ENCODE data around the gene TRMT10B.
A peak's percentile ranks its signal among the peaks of the same experiment; 100 is the strongest.
"Not testable (repeated sequence)": the region's sequence is repeated elsewhere in the genome, so short reads cannot be mapped to it uniquely, and the experiment has no call there.

Gene TRMT10B

GRCh38 chr9:37752112-37752511, 1.5 kb upstream of the TRMT10B start:
- not testable (repeated sequence) for DNase-seq

GRCh38 chr9:37752642-37753488, 740 bp upstream of the TRMT10B start:
- no peak for DNase-seq

- DNase-seq: no peak
These were observed 5.1 kb downstream of the TRMT10B start for GRCh38 chr9:37758747-37759146.

- DNase-seq: peak; percentile 76
These were observed 7.0 kb downstream of the TRMT10B start for GRCh38 chr9:37760416-37761161.

GRCh38 chr9:37761511-37761910, 7.9 kb downstream of the TRMT10B start:
- peak; percentile 76 for DNase-seq

- not testable (repeated sequence) for DNase-seq
These were observed 11.7 kb downstream of the TRMT10B start for GRCh38 chr9:37765263-37765662.

GRCh38 chr9:37769306-37769705, 15.7 kb downstream of the TRMT10B start:
- DNase-seq: no peak

GRCh38 chr9:37769995-37770394, 16.4 kb downstream of the TRMT10B start:
- DNase-seq: no peak

GRCh38 chr9:37775216-37775919, 21.8 kb downstream of the TRMT10B start:
- DNase-seq: peak; percentile 34

- peak; percentile 79 for DNase-seq
These were observed 22.7 kb downstream of the TRMT10B start for GRCh38 chr9:37776328-37776727.

- DNase-seq: no peak
These were observed 24.9 kb downstream of the TRMT10B start for GRCh38 chr9:37778534-37778933.

- DNase-seq: peak; percentile 30
These were observed 30.6 kb downstream of the TRMT10B start for GRCh38 chr9:37784291-37784615.

- peak; percentile 92 for DNase-seq
These were observed 31.2 kb downstream of the TRMT10B start, which contains the start of gene EXOSC3 for GRCh38 chr9:37784616-37785483. EXOSC3 (minus strand) TSS chr9:37785064; CDS start chr9:37785044, 20 bp downstream.

GRCh38 chr9:37787059-37787458, 33.5 kb downstream of the TRMT10B start:
- DNase-seq: no peak

GRCh38 chr9:37788332-37788731, 34.7 kb downstream of the TRMT10B start:
- no peak for DNase-seq

GRCh38 chr9:37790096-37790495, 36.5 kb downstream of the TRMT10B start:
- no peak for DNase-seq

GRCh38 chr9:37792122-37792521, 38.5 kb downstream of the TRMT10B start:
- DNase-seq: no peak

GRCh38 chr9:37796232-37796631, 42.6 kb downstream of the TRMT10B start:
- DNase-seq: no peak

GRCh38 chr9:37798677-37799076, 45.1 kb downstream of the TRMT10B start:
- no peak for DNase-seq

- peak; percentile 85 for DNase-seq
These were observed 47.2 kb downstream of the TRMT10B start, which contains the start of gene DCAF10 for GRCh38 chr9:37800631-37801286. DCAF10 (plus strand) TSS chr9:37800797; CDS start chr9:37800867, 70 bp downstream.

GRCh38 chr9:37801287-37801850, 47.8 kb downstream of the TRMT10B start:
- DNase-seq: peak; percentile 30

All from EL (cell line).